Calu3 (cell line): ENCODE results near the gene AHCY. TPM values are rescaled to one million over a fixed set of nuclear protein-coding genes. Genes with fewer than 3 reads are reported as not detected.
"Not testable (repeated sequence)": the region's sequence is repeated elsewhere in the genome, so short reads cannot be mapped to it uniquely, and the experiment has no call there.

Experiments used
- BruUV-seq: library from RNA; stranded (reverse); fragments of 400-500 nt; replicated peaks from 2 replicates; lab custom pipeline; 2021; lab: Mats Ljungman, UMichigan
- CTCF ChIA-PET: fragments of 300-600 bp; sonication (Branson Sonifier 250); formaldehyde crosslinking; loops from one replicate; lab custom pipeline; 2022; ENCODE audit warnings: antibody characterized with exemption; lab: Charles Lee
- DNase-seq: peaks from one replicate; pipeline ENCODE4 v3.0.0; 2022
- H3K27ac Mint-ChIP-seq: one replicate; pipeline ENCODE4 v1.8.0; 2022; ENCODE audit warnings: mixed read lengths; ENCODE audit not compliant: unreplicated experiment
- H3K27me3 Mint-ChIP-seq: one replicate; pipeline ENCODE4 v1.8.0; 2022; ENCODE audit warnings: mixed read lengths; ENCODE audit not compliant: unreplicated experiment
- H3K36me3 Mint-ChIP-seq: one replicate; pipeline ENCODE4 v1.8.0; 2022; ENCODE audit warnings: mild to moderate bottlenecking, moderate library complexity, mixed read lengths; ENCODE audit not compliant: insufficient read depth, unreplicated experiment
- H3K4me1 Mint-ChIP-seq: one replicate; pipeline ENCODE4 v1.8.0; 2022; ENCODE audit warnings: mild to moderate bottlenecking, low read depth, mixed read lengths; ENCODE audit not compliant: unreplicated experiment
- H3K4me3 Mint-ChIP-seq: one replicate; pipeline ENCODE4 v1.8.0; 2022; ENCODE audit warnings: mild to moderate bottlenecking, low read depth, moderate library complexity, mixed read lengths; ENCODE audit not compliant: unreplicated experiment
- H3K9me3 Mint-ChIP-seq: one replicate; pipeline ENCODE4 v1.8.0; 2022; ENCODE audit warnings: low read depth, mixed read lengths; ENCODE audit not compliant: unreplicated experiment
- intact Hi-C: fragments of 100-400 bp; cut with micrococcal nuclease; formaldehyde crosslinking; loops from one replicate; pipeline ENCODE4 v1.10.0; 2022; ENCODE audit not compliant: unreplicated experiment
- total RNA-seq: library from RNA; stranded (reverse); gene quantifications from 2 replicates; pipeline ENCODE4 v1.2.3, GENCODE V29; 2022
- TF ChIP-seq, protein P1 (sequence below): fragments of 200-600 bp; IDR thresholded peaks from one replicate; pipeline ENCODE4 v1.8.0; 2022; ENCODE audit warnings: antibody characterized with exemption; ENCODE audit not compliant: unreplicated experiment

Gene AHCY
- total RNA-seq, 1 experiment from 2014 or later: 179 TPM

DNA sequence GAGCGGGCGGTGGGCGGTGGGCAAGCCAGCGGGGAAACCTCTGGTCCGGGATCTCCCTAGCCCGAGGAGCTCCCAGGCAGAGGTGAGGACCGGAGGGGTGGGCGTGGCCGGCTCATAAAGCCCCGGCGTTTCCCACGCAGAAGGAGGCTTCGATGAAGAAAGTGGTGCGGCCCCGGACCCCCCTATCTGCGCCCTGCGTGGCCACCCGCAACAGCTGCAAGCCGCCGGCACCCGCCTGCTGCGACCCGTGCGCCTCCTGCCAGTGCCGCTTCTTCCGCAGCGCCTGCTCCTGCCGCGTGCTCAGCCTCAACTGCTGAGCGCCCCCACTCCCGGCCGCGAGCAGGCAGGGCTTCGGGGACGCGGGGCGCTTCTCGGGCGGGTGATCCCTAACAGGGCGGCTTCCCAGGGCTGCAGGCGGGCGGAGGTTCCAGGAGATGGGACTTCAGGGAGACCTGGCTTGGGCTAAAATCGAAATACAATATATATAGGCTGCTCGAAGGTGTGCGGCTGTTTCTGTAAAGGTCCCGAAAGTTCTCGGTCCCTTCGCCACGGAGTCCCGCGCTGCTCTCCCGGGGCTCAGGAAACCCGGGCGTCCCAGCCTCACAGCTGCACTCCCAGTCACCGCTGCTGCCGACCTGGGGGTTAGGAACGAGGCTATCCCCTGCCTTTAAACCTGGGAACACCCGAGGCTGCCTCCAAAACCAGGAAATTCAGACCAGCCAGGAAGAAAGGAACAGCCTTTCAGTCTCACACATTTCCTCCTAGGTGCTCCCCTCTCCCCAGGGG, 34.1 kb downstream of the AHCY start:
- no peaks in the 10 kb centered on the region for H3K27me3 Mint-ChIP-seq
- H3K4me1 Mint-ChIP-seq: no peaks in the 10 kb centered on the region
- no peak overlapping the region for H3K4me3 Mint-ChIP-seq
- intact Hi-C loops: no loop called here
- BruUV-seq: no TSS peak
- no peak overlapping the region for H3K27ac Mint-ChIP-seq
- no peak for DNase-seq
- CTCF ChIA-PET: no interaction called here
- H3K36me3 Mint-ChIP-seq: peaks cover 7% of the 10 kb centered on the region
- TF ChIP-seq, protein P1, sequence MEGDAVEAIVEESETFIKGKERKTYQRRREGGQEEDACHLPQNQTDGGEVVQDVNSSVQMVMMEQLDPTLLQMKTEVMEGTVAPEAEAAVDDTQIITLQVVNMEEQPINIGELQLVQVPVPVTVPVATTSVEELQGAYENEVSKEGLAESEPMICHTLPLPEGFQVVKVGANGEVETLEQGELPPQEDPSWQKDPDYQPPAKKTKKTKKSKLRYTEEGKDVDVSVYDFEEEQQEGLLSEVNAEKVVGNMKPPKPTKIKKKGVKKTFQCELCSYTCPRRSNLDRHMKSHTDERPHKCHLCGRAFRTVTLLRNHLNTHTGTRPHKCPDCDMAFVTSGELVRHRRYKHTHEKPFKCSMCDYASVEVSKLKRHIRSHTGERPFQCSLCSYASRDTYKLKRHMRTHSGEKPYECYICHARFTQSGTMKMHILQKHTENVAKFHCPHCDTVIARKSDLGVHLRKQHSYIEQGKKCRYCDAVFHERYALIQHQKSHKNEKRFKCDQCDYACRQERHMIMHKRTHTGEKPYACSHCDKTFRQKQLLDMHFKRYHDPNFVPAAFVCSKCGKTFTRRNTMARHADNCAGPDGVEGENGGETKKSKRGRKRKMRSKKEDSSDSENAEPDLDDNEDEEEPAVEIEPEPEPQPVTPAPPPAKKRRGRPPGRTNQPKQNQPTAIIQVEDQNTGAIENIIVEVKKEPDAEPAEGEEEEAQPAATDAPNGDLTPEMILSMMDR: no peak
- H3K9me3 Mint-ChIP-seq: no peaks in the 10 kb centered on the region

DNA sequence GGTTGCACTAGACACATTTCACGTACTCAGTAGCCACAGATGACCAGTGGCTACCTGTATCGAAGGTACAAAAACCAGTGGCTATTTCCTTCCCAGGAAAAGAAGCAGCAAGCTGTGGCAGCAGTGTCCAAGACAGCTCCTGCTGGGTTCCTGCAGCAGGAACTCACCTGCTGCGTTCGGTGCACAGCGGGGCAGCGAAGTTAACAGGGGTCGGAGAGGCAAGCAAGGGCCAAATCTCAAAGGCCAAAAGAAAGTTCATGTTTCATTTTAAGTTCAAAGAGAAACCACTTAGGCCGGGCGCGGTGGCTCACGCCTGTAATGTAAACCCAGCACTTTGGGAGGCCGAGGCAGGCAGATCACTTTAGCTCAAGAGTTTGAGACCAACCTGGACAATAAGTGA, 35.0 kb downstream of the AHCY start:
- intact Hi-C loops: no loop called here

GRCh38 chr20:34264141-34264540, 39.0 kb downstream of the AHCY start:
- no peaks in the 10 kb centered on the region for H3K4me1 Mint-ChIP-seq
- CTCF ChIA-PET: no interaction called here
- BruUV-seq: no TSS peak
- intact Hi-C loops: no loop called here
- H3K27ac Mint-ChIP-seq: no peak overlapping the region
- TF ChIP-seq, protein P1: no peak
- H3K27me3 Mint-ChIP-seq: no peaks in the 10 kb centered on the region
- peaks cover 2% of the 10 kb centered on the region for H3K36me3 Mint-ChIP-seq
- DNase-seq: no peak
- no peaks in the 10 kb centered on the region for H3K9me3 Mint-ChIP-seq
- no peak overlapping the region for H3K4me3 Mint-ChIP-seq

More for the DNA sequence above, 35.0 kb downstream of the AHCY start:
- no TSS peak for BruUV-seq
- TF ChIP-seq, protein P1: no peak
- Mint-ChIP-seq H3K36me3 (peaks cover 7% of the 10 kb centered on the region), H3K27me3 (no peaks in the 10 kb centered on the region), H3K4me3 (no peak overlapping the region), H3K4me1 (no peaks in the 10 kb centered on the region), H3K9me3 (no peaks in the 10 kb centered on the region), H3K27ac (no peak overlapping the region)
- CTCF ChIA-PET: interaction anchor here (0.7 kb wide), 1 partner anchor 526 kb away, joined by 3 read pairs; no protein-coding TSS in a partner anchor
- DNase-seq: no peak

GRCh38 chr20:34263468-34263867, 39.7 kb downstream of the AHCY start:
- BruUV-seq, intact Hi-C loops: not testable (repeated sequence)

More at GRCh38 chr20:34263468-34263867, 39.7 kb downstream of the AHCY start:
- CTCF ChIA-PET, H3K4me3 Mint-ChIP-seq, DNase-seq, H3K36me3 Mint-ChIP-seq, H3K27ac Mint-ChIP-seq, H3K4me1 Mint-ChIP-seq, H3K27me3 Mint-ChIP-seq, H3K9me3 Mint-ChIP-seq: not testable (repeated sequence)
